OCI-LY1 (cell line): Measurements from ENCODE around the gene DDX4.

Experiments used
- EZH2 ChIP-seq: fragments of 200-600 bp; sonication (generic), shearing (Covaris generic); IDR thresholded peaks from 2 replicates; pipeline ENCODE4 v1.8.0; 2017; ENCODE audit warnings: borderline replicate concordance, mixed run types, mild to moderate bottlenecking, antibody characterized with exemption, low read length, moderate library complexity, mixed read lengths
- TF ChIP-seq, protein P1 (sequence below): fragments of 200-600 bp; sonication (generic), shearing (Covaris generic); IDR thresholded peaks from 2 replicates; pipeline ENCODE4 v1.5.1; 2017; ENCODE audit warnings: mild to moderate bottlenecking, antibody characterized with exemption, low read length, moderate library complexity, mixed read lengths

DNA sequence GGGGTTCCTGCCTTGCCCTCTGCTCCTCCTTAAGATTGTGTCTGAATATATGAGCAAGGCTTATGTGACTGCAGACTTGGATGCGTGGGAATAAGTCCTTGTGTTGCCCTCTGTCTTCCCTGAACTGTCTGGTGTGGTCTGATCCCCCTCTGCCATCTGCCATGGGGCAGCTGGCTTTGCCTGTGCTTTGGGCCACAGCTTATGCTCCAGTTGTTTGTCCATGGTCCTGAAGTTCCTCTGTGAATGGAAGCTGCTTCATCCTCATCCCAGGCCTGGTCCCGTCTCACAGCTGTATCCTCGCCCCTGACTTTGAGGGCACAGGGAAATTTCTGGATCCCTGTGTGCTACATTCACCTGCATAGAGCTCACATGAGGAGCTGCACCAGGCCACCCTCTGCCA lies 128.0 kb downstream of the DDX4 start:
- TF ChIP-seq, protein P1, sequence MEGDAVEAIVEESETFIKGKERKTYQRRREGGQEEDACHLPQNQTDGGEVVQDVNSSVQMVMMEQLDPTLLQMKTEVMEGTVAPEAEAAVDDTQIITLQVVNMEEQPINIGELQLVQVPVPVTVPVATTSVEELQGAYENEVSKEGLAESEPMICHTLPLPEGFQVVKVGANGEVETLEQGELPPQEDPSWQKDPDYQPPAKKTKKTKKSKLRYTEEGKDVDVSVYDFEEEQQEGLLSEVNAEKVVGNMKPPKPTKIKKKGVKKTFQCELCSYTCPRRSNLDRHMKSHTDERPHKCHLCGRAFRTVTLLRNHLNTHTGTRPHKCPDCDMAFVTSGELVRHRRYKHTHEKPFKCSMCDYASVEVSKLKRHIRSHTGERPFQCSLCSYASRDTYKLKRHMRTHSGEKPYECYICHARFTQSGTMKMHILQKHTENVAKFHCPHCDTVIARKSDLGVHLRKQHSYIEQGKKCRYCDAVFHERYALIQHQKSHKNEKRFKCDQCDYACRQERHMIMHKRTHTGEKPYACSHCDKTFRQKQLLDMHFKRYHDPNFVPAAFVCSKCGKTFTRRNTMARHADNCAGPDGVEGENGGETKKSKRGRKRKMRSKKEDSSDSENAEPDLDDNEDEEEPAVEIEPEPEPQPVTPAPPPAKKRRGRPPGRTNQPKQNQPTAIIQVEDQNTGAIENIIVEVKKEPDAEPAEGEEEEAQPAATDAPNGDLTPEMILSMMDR, result no peak
- no peak for TF ChIP-seq EZH2
